ENCODE results near the gene SPOCK1. TPM values are rescaled to one million over a fixed set of nuclear protein-coding genes. Genes with fewer than 3 reads are reported as not detected.

Gene SPOCK1
- total RNA-seq, 2 donors from 2014 or later: not detected

- H3K36me3 Mint-ChIP-seq (ENCODE audit: low read depth): no peaks in the 10 kb centered on the region
Measured at GRCh38 chr5:137122558-137122957, 376.6 kb downstream of the SPOCK1 start.

GRCh38 chr5:137122075-137122474 lies 377.1 kb downstream of the SPOCK1 start:
- H3K4me1 Mint-ChIP-seq: no peaks in the 10 kb centered on the region
- peaks cover 4% of the 10 kb centered on the region for H3K27me3 Mint-ChIP-seq
- no peak overlapping the region for H3K27ac Mint-ChIP-seq
- H3K9me3 Mint-ChIP-seq: no peaks in the 10 kb centered on the region
- no peaks in the 10 kb centered on the region for H3K36me3 Mint-ChIP-seq (ENCODE audit: low read depth)
- no peak overlapping the region for H3K4me3 Mint-ChIP-seq
- no peak for ATAC-seq (replicated peaks)

More at GRCh38 chr5:137122558-137122957, 376.6 kb downstream of the SPOCK1 start:
- Mint-ChIP-seq H3K4me3 (no peak overlapping the region), H3K9me3 (no peaks in the 10 kb centered on the region), H3K4me1 (no peaks in the 10 kb centered on the region), H3K27me3 (peaks cover 5% of the 10 kb centered on the region), H3K27ac (no peak overlapping the region)
- no peak for ATAC-seq (replicated peaks)

GRCh38 chr5:137119321-137119720 lies 379.8 kb downstream of the SPOCK1 start:
- Mint-ChIP-seq H3K36me3 (ENCODE audit: low read depth) (no peaks in the 10 kb centered on the region), H3K4me1 (no peaks in the 10 kb centered on the region), H3K27me3 (peaks cover 4% of the 10 kb centered on the region), H3K4me3 (no peak overlapping the region), H3K9me3 (no peaks in the 10 kb centered on the region), H3K27ac (no peak overlapping the region)
- ATAC-seq (replicated peaks): no peak

DNA sequence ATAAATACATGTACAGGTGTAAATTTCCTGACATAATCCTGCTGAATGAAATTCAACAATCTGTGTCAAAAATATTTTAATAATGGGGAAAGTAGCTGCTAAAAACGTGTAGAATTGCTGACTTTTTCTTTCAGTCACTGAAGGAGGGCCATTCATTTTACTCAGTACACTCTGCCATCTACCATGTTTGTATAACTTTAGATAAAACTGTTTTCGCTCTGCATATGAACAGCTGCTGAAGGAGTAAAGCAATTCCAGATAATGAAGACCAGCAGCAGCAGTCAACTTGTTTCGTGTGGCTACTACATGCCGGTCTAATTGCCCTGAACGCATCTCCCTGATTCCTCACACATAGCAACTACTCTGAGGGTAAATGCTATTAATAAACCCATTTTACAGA lies 380.5 kb downstream of the SPOCK1 start:
- Mint-ChIP-seq H3K9me3 (no peaks in the 10 kb centered on the region), H3K4me3 (no peak overlapping the region), H3K27me3 (peaks cover 4% of the 10 kb centered on the region), H3K4me1 (no peaks in the 10 kb centered on the region), H3K27ac (no peak overlapping the region), H3K36me3 (ENCODE audit: low read depth) (no peaks in the 10 kb centered on the region)
- no peak for ATAC-seq (replicated peaks)

GRCh38 chr5:137115152-137115551 lies 384.0 kb downstream of the SPOCK1 start:
- Mint-ChIP-seq H3K27ac (no peak overlapping the region), H3K4me1 (no peaks in the 10 kb centered on the region), H3K4me3 (no peak overlapping the region), H3K36me3 (ENCODE audit: low read depth) (no peaks in the 10 kb centered on the region), H3K9me3 (no peaks in the 10 kb centered on the region), H3K27me3 (peaks cover 8% of the 10 kb centered on the region)
- no peak for ATAC-seq (replicated peaks)

DNA sequence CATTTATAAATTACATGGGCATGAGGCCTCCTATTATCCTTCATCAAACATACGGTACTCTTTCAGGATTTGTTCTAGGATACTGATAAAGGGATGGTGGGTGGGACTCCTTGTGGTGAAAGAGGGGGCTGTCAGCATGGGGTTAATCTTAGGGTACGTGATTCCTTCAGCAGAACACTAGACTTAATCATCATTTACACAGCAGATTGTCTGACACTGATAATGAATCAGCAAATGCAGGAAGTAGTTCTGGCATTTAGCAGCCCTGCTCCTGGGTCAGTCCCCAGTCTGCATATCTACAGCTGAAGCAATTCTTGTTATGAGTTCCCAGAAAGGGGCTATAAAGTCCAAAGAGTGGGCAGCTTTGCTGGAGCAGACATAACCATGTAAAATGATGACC lies 384.6 kb downstream of the SPOCK1 start:
- peaks cover 13% of the 10 kb centered on the region for H3K27me3 Mint-ChIP-seq
- H3K36me3 Mint-ChIP-seq (ENCODE audit: low read depth): no peaks in the 10 kb centered on the region
- H3K4me3 Mint-ChIP-seq: no peak overlapping the region
- H3K27ac Mint-ChIP-seq: no peak overlapping the region
- ATAC-seq (replicated peaks): no peak
- H3K4me1 Mint-ChIP-seq: no peaks in the 10 kb centered on the region
- H3K9me3 Mint-ChIP-seq: no peaks in the 10 kb centered on the region

- H3K9me3 Mint-ChIP-seq: no peaks in the 10 kb centered on the region
- H3K4me1 Mint-ChIP-seq: no peaks in the 10 kb centered on the region
- H3K36me3 Mint-ChIP-seq (ENCODE audit: low read depth): no peaks in the 10 kb centered on the region
- no peak overlapping the region for H3K4me3 Mint-ChIP-seq
- ATAC-seq (replicated peaks): peak; percentile 26
- no peak overlapping the region for H3K27ac Mint-ChIP-seq
- H3K27me3 Mint-ChIP-seq: peaks cover 15% of the 10 kb centered on the region
Measured at GRCh38 chr5:137113939-137114338, 385.2 kb downstream of the SPOCK1 start.

DNA sequence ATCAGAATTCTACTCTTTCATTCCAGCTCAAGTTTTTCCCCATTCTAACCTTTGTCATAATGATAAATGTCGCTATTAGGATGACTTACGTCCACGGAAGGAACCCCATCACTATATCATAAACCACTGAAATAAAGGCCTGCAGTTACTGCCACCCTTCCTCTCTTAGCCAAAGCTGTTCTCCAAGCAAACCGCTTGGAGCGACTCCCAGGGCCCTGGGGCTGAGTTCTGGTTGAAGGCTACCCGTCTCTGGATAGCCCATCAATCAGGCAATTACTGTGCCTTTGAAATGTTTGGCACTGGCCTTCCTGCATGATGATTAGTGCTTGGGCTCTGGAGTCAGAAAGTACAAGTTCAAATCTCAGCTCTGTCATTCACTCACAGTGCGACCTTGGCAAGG lies 386.0 kb downstream of the SPOCK1 start:
- no peaks in the 10 kb centered on the region for H3K4me1 Mint-ChIP-seq
- H3K27ac Mint-ChIP-seq: no peak overlapping the region
- ATAC-seq (replicated peaks): no peak
- no peak overlapping the region for H3K4me3 Mint-ChIP-seq
- H3K9me3 Mint-ChIP-seq: no peaks in the 10 kb centered on the region
- H3K36me3 Mint-ChIP-seq (ENCODE audit: low read depth): no peaks in the 10 kb centered on the region
- H3K27me3 Mint-ChIP-seq: peaks cover 15% of the 10 kb centered on the region

GRCh38 chr5:137105351-137106035 lies 393.6 kb downstream of the SPOCK1 start:
- H3K4me1 Mint-ChIP-seq: no peaks in the 10 kb centered on the region
- H3K4me3 Mint-ChIP-seq: no peak overlapping the region
- ATAC-seq (replicated peaks): no peak
- H3K27ac Mint-ChIP-seq: no peak overlapping the region
- peaks cover 8% of the 10 kb centered on the region for H3K27me3 Mint-ChIP-seq
- H3K9me3 Mint-ChIP-seq: no peaks in the 10 kb centered on the region
- no peaks in the 10 kb centered on the region for H3K36me3 Mint-ChIP-seq (ENCODE audit: low read depth)

DNA sequence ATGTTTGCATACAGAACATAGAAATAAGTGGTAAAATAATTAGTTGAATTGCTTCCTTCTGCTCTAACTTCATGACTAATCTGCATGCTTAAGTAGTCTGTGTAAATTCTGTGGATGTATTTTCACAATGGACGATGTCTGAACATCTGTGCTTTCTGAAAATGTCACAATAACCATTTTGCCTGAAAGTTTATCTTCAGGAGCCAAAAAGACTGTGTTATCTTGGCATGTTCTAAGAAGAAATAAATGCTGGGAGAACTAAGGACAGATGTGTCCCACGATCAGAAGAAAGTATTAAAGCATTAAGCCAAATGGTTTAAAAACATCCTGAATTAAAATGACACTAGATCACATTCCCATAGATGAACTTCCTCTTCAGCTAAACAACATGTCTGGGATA lies 397.6 kb downstream of the SPOCK1 start:
- no peak overlapping the region for H3K27ac Mint-ChIP-seq
- ATAC-seq (replicated peaks): no peak
- H3K27me3 Mint-ChIP-seq: peaks cover 3% of the 10 kb centered on the region
- no peak overlapping the region for H3K4me3 Mint-ChIP-seq
- H3K36me3 Mint-ChIP-seq (ENCODE audit: low read depth): no peaks in the 10 kb centered on the region
- H3K9me3 Mint-ChIP-seq: no peaks in the 10 kb centered on the region
- H3K4me1 Mint-ChIP-seq: no peaks in the 10 kb centered on the region

- H3K4me3 Mint-ChIP-seq: no peak overlapping the region
- no peak overlapping the region for H3K27ac Mint-ChIP-seq
- H3K9me3 Mint-ChIP-seq: no peaks in the 10 kb centered on the region
- no peaks in the 10 kb centered on the region for H3K36me3 Mint-ChIP-seq (ENCODE audit: low read depth)
- H3K4me1 Mint-ChIP-seq: no peaks in the 10 kb centered on the region
- ATAC-seq (replicated peaks): no peak
- peaks cover 3% of the 10 kb centered on the region for H3K27me3 Mint-ChIP-seq
Measured at GRCh38 chr5:137099651-137100050, 399.5 kb downstream of the SPOCK1 start.

GRCh38 chr5:137098663-137099062 lies 400.5 kb downstream of the SPOCK1 start:
- no peak for ATAC-seq (replicated peaks)
- H3K4me3 Mint-ChIP-seq: no peak overlapping the region
- peaks cover 3% of the 10 kb centered on the region for H3K27me3 Mint-ChIP-seq
- no peak overlapping the region for H3K27ac Mint-ChIP-seq
- H3K4me1 Mint-ChIP-seq: no peaks in the 10 kb centered on the region
- H3K9me3 Mint-ChIP-seq: no peaks in the 10 kb centered on the region
- no peaks in the 10 kb centered on the region for H3K36me3 Mint-ChIP-seq (ENCODE audit: low read depth)

DNA sequence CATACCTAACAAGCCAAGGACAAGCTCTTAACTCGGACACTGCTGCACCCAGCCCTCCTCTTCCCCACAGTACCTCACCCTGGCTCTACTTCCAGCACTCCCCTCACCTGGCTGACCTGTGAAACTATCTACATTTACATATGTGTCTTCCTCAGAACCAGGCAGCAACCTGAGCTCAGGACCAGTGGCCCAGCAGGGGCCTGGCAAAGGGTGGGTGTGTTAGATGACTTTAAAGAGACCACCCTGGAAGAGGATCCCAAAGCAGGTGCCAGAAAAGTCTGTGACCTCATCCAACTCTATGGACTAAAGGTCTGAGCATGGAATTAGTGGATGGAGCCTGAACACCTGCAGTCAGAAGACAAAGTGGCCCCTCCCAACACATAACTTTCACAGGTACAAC lies 400.9 kb downstream of the SPOCK1 start:
- no peak for ATAC-seq (replicated peaks)
- Mint-ChIP-seq H3K9me3 (no peaks in the 10 kb centered on the region), H3K27ac (no peak overlapping the region), H3K36me3 (ENCODE audit: low read depth) (no peaks in the 10 kb centered on the region), H3K4me1 (no peaks in the 10 kb centered on the region), H3K4me3 (no peak overlapping the region), H3K27me3 (peaks cover 3% of the 10 kb centered on the region)

- Mint-ChIP-seq H3K9me3 (no peaks in the 10 kb centered on the region), H3K4me3 (no peak overlapping the region), H3K27ac (no peak overlapping the region), H3K36me3 (ENCODE audit: low read depth) (no peaks in the 10 kb centered on the region), H3K4me1 (no peaks in the 10 kb centered on the region), H3K27me3 (peaks cover 3% of the 10 kb centered on the region)
- no peak for ATAC-seq (replicated peaks)
Measured at GRCh38 chr5:137097203-137097602, 401.9 kb downstream of the SPOCK1 start.

DNA sequence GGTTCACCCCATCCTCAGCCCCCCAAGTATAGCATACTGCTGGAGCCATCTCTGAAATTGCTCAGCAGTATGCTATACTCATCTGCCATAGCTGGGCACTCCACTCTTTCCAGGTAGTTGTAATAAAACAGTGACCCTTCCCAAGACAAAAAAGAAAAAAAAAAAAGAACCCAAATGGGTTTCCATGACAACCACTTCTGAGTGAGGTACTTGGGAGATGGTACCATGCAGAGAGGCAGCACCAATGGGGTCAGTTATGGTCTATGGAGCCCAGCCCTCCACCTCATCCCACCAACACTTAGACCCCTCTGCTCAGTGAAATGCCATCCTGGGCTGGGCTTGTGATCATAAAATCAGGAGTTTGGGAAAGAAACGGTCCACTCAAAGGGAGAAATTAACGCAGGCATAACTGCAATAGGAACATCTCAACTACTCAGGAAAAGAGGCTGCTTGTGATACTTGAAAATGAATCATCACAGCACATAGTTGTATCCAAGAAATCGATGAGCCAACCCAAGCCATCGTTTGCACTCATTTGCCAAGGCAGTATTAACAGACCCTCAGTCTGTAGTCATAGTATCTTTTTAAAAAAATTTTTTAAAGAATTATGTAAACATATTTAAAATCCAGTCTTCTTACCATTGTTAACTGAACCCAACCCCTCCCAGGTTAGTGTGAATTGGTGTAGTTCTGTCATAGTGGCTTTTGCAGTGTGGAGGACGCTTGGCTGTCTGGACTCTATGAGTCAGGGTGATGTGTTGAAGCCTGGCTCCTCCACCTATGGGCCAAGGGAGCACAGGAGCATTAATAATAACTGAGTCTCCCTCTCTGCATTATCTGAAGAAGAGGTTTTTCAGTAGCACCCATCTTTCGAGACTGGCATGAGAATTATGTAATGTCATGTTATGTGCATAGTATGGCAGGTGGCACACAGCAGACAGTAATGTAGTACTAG lies 402.7 kb downstream of the SPOCK1 start:
- no peaks in the 10 kb centered on the region for H3K36me3 Mint-ChIP-seq (ENCODE audit: low read depth)
- H3K27me3 Mint-ChIP-seq: peaks cover 3% of the 10 kb centered on the region
- H3K4me1 Mint-ChIP-seq: no peaks in the 10 kb centered on the region
- no peak for ATAC-seq (replicated peaks)
- no peak overlapping the region for H3K4me3 Mint-ChIP-seq
- H3K27ac Mint-ChIP-seq: no peak overlapping the region
- no peaks in the 10 kb centered on the region for H3K9me3 Mint-ChIP-seq
